H1 (cell line): ENCODE measurements around the gene SLC9C1. TPM values are rescaled to one million over a fixed set of nuclear protein-coding genes. Genes with fewer than 3 reads are reported as not detected.
A peak's percentile ranks its signal among the peaks of the same experiment; 100 is the strongest.

ENCODE experiments used
- CTCF ChIA-PET: fragments of 300-600 bp; sonication (Branson Sonifier 250); formaldehyde crosslinking; loops from one replicate; lab custom pipeline; 2021; ENCODE audit not compliant: partially characterized antibody; lab: Charles Lee
- POLR2A ChIA-PET: fragments of 300-600 bp; sonication (Branson Sonifier 250); formaldehyde crosslinking; loops from one replicate; lab custom pipeline; 2021; ENCODE audit warnings: inconsistent platforms; ENCODE audit not compliant: partially characterized antibody; lab: Charles Lee
- DNase-seq, 2 experiments: peaks; one replicate each; pipeline versions ENCODE4 v3.0.0 to v3.0.0-alpha.2; 2010 to 2022; ENCODE audit warnings: low spot score in 2 of 2, low read depth in 1 of 2, mixed read lengths in 1 of 2
- FAIRE-seq: peaks from 2 replicates; lab custom pipeline; 2011; peaks lifted over from hg19 to GRCh38; lab: Jason Lieb, UNC
- H2AFZ ChIP-seq: 2 replicates; pipeline ENCODE4 v1.8.1; 2012; ENCODE audit warnings: low read length, inconsistent platforms
- H2AK5ac ChIP-seq: 2 replicates; pipeline ENCODE4 v1.6.1; 2013; ENCODE audit warnings: low read depth, low read length
- H2BK120ac ChIP-seq: replicated peaks from 2 replicates; pipeline ENCODE3; 2013; ENCODE audit warnings: low read depth, low read length, inconsistent platforms
- H2BK12ac ChIP-seq: 2 replicates; pipeline ENCODE4 v1.6.1; 2013; ENCODE audit warnings: low read depth, low read length
- H2BK15ac ChIP-seq: 2 replicates; pipeline ENCODE4 v1.6.1; 2013; ENCODE audit warnings: low read length
- H2BK20ac ChIP-seq: 2 replicates; pipeline ENCODE4 v1.6.1; 2013; ENCODE audit warnings: low read length
- H2BK5ac ChIP-seq: 2 replicates; pipeline ENCODE4 v1.6.1; 2013; ENCODE audit warnings: low read depth, low read length
- H3K14ac ChIP-seq: 2 replicates; pipeline ENCODE4 v1.6.1; 2013; ENCODE audit warnings: inconsistent platforms; ENCODE audit not compliant: insufficient read length
- H3K18ac ChIP-seq: 2 replicates; pipeline ENCODE4 v1.6.1; 2013; ENCODE audit warnings: low read length; ENCODE audit errors: extremely low read depth
- H3K23ac ChIP-seq: 2 replicates; pipeline ENCODE4 v1.6.1; 2013; ENCODE audit warnings: inconsistent platforms; ENCODE audit not compliant: insufficient read length
- H3K23me2 ChIP-seq: 2 replicates; pipeline ENCODE4 v1.6.1; 2013; ENCODE audit warnings: low read depth, low read length
- H3K27ac ChIP-seq: 2 replicates; pipeline ENCODE4 v1.6.1; 2011; ENCODE audit warnings: low read depth, low read length, inconsistent platforms
- H3K27me3 ChIP-seq, 4 experiments: replicated peaks in 1 of 4; 1 replicate in 1 of 4; 2 replicates in 3 of 4; pipeline versions ENCODE4 v1.6.1 to v1.8.1; 2011 to 2013; ENCODE audit warnings: low read length in 3 of 4, mild to moderate bottlenecking in 3 of 4, inconsistent platforms in 2 of 4, mixed read lengths in 2 of 4, moderate library complexity in 1 of 4; ENCODE audit not compliant: control insufficient read depth in 3 of 4, insufficient read depth in 3 of 4; ENCODE audit errors: extremely low read depth in 1 of 4
- H3K36me3 ChIP-seq, 4 experiments: 2 replicates each; pipeline versions ENCODE4 v1.6.1 to v1.8.1; 2011 to 2013; ENCODE audit warnings: mild to moderate bottlenecking in 4 of 4, low read length in 3 of 4, moderate library complexity in 2 of 4, control low read depth in 1 of 4, inconsistent platforms in 1 of 4; ENCODE audit not compliant: insufficient read depth in 4 of 4, control insufficient read depth in 2 of 4
- H3K4ac ChIP-seq: replicated peaks from 2 replicates; pipeline ENCODE3; 2013; ENCODE audit warnings: low read length, low read depth, mixed read lengths, inconsistent platforms; ENCODE audit not compliant: insufficient read length
- H3K4me1 ChIP-seq, 4 experiments: replicated peaks in 1 of 4; 1 replicate in 1 of 4; 2 replicates in 3 of 4; pipeline versions ENCODE4 v1.6.1 to v1.8.1; 2011 to 2013; ENCODE audit warnings: low read length in 3 of 4, inconsistent platforms in 2 of 4, mixed read lengths in 1 of 4; ENCODE audit not compliant: insufficient read depth in 4 of 4, control insufficient read depth in 3 of 4
- H3K4me2 ChIP-seq, 2 experiments: 2 replicates each; pipeline versions ENCODE4 v1.6.1 to v1.8.1; 2011 to 2013; ENCODE audit warnings: low read depth in 2 of 2, low read length in 2 of 2, control low read depth in 1 of 2, inconsistent platforms in 1 of 2, mild to moderate bottlenecking in 1 of 2; ENCODE audit not compliant: insufficient read depth in 1 of 2
- H3K4me3 ChIP-seq, 4 experiments: fragments of 200-600, 300-600 bp in 1 of 4; sonication (generic), shearing (Covaris generic), sonication (Bioruptor Twin) in 1 of 4; 2 replicates each; pipeline versions ENCODE4 v1.5.1 to v1.8.1; 2011 to 2016; ENCODE audit warnings: low read length in 4 of 4, low read depth in 3 of 4, control low read depth in 2 of 4, inconsistent platforms in 2 of 4, mild to moderate bottlenecking in 2 of 4, mixed read lengths in 1 of 4, moderate library complexity in 1 of 4; ENCODE audit not compliant: insufficient read depth in 2 of 4; ENCODE audit errors: extremely low read depth in 1 of 4
- H3K56ac ChIP-seq: replicated peaks from 2 replicates; pipeline ENCODE3; 2013; ENCODE audit warnings: low read depth, mild to moderate bottlenecking, mixed read lengths, low read length, inconsistent platforms; ENCODE audit not compliant: insufficient read length
- H3K79me1 ChIP-seq: 2 replicates; pipeline ENCODE4 v1.6.1; 2013; ENCODE audit warnings: low read depth, low read length, control low read depth
- H3K79me2 ChIP-seq, 2 experiments: 2 replicates each; pipeline versions ENCODE4 v1.6.1 to v1.8.1; 2012 to 2013; ENCODE audit warnings: low read length in 2 of 2, mild to moderate bottlenecking in 2 of 2, inconsistent platforms in 1 of 2; ENCODE audit not compliant: insufficient read depth in 2 of 2, control insufficient read depth in 1 of 2
- H3K9ac ChIP-seq, 4 experiments: replicated peaks in 1 of 4; 1 replicate in 1 of 4; 2 replicates in 3 of 4; pipeline versions ENCODE4 v1.6.1 to v1.8.1; 2011 to 2013; ENCODE audit warnings: low read depth in 3 of 4, low read length in 3 of 4, control low read depth in 2 of 4, mild to moderate bottlenecking in 2 of 4, moderate library complexity in 2 of 4, inconsistent platforms in 1 of 4; ENCODE audit errors: extremely low read depth in 1 of 4
- H3K9me3 ChIP-seq, 2 experiments: 2 replicates each; pipeline versions ENCODE4 v1.6.1 to v1.8.1; 2012 to 2013; ENCODE audit warnings: mild to moderate bottlenecking in 2 of 2, moderate library complexity in 2 of 2, control low read depth in 1 of 2, inconsistent platforms in 1 of 2, low read depth in 1 of 2, low read length in 1 of 2, mixed read lengths in 1 of 2; ENCODE audit not compliant: insufficient read depth in 2 of 2
- H4K20me1 ChIP-seq, 2 experiments: replicated peaks in 1 of 2; 2 replicates each; pipeline versions ENCODE3 to v1.8.1; 2011 to 2013; ENCODE audit warnings: inconsistent platforms in 2 of 2, low read length in 2 of 2, mild to moderate bottlenecking in 1 of 2; ENCODE audit not compliant: insufficient read depth in 2 of 2, control insufficient read depth in 1 of 2
- H4K5ac ChIP-seq: 2 replicates; pipeline ENCODE4 v1.6.1; 2013; ENCODE audit warnings: low read length, low read depth, mixed read lengths, inconsistent platforms; ENCODE audit not compliant: insufficient read length
- H4K8ac ChIP-seq: 2 replicates; pipeline ENCODE4 v1.8.0; 2013; ENCODE audit warnings: mild to moderate bottlenecking, moderate library complexity, low read length, inconsistent platforms; ENCODE audit not compliant: insufficient read depth; ENCODE audit errors: extremely low read depth
- H4K91ac ChIP-seq: replicated peaks from 2 replicates; pipeline ENCODE3; 2013; ENCODE audit warnings: low read length, mixed read lengths, inconsistent platforms; ENCODE audit not compliant: insufficient read length
- CBX8 ChIP-seq: fragments of 300-800, 300-1000 bp; sonication (generic); IDR thresholded peaks from 2 replicates; pipeline ENCODE4 v1.7.1; 2016; ENCODE audit warnings: low read depth, low read length, borderline replicate concordance
- CHD1 ChIP-seq: IDR thresholded peaks from 2 replicates; pipeline ENCODE4 v1.6.1; 2012; ENCODE audit warnings: low read depth, low read length, improper control_type of control experiment
- GABPA ChIP-seq: IDR thresholded peaks from 2 replicates; pipeline ENCODE4 v1.6.1; 2011; ENCODE audit warnings: mild to moderate bottlenecking, low read length, moderate library complexity, borderline replicate concordance; ENCODE audit not compliant: insufficient read depth
- HDAC6 ChIP-seq: IDR thresholded peaks from one replicate; pipeline ENCODE4 v1.7.1; 2012; ENCODE audit warnings: low read depth, mild to moderate bottlenecking, inconsistent platforms, low read length, moderate library complexity
- KDM5A ChIP-seq: fragments of 200-600 bp; IDR thresholded peaks from 2 replicates; pipeline ENCODE4 v1.7.1; 2012; ENCODE audit warnings: mild to moderate bottlenecking, low read length, inconsistent platforms, mixed read lengths
- MAFK ChIP-seq: IDR thresholded peaks from 2 replicates; pipeline ENCODE4 v1.6.1; 2012; ENCODE audit warnings: low read depth, mild to moderate bottlenecking, improper control_type of control experiment, low read length
- POLR2A ChIP-seq, 2 experiments: IDR thresholded peaks; 1 replicate in 1 of 2; 2 replicates in 1 of 2; pipeline ENCODE4 v1.6.1; 2011; ENCODE audit warnings: low read depth in 2 of 2, low read length in 2 of 2, mild to moderate bottlenecking in 2 of 2; ENCODE audit errors: control extremely low read depth in 1 of 2
- SP1 ChIP-seq: IDR thresholded peaks from 2 replicates; pipeline ENCODE4 v1.6.1; 2011; ENCODE audit warnings: low read depth, low read length
- TAF7 ChIP-seq: optimal IDR thresholded peaks from 2 replicates; pipeline ENCODE3; 2011; ENCODE audit warnings: low read depth, mild to moderate bottlenecking, inconsistent platforms, low read length, moderate library complexity, borderline replicate concordance
- USF2 ChIP-seq: IDR thresholded peaks from 2 replicates; pipeline ENCODE4 v1.6.1; 2011; ENCODE audit warnings: low read length, improper control_type of control experiment
- WGBS, 2 experiments: shearing (Covaris generic) in 1 of 2; methylation state at CpG; one replicate each; pipeline versions ENCODE4 v1.1.6 to v1.1.7; 2013 to 2015; ENCODE audit warnings: low lambda C conversion rate in 2 of 2, mixed read lengths in 2 of 2, inconsistent platforms in 1 of 2, low coverage in 1 of 2, missing lambda C conversion rate in 1 of 2; ENCODE audit not compliant: insufficient replicate concordance in 2 of 2, insufficient coverage in 1 of 2, insufficient read length in 1 of 2; ENCODE audit errors: extremely low coverage in 1 of 2, missing lambda C conversion rate in 1 of 2; 5-methylcytosine and 5-hydroxymethylcytosine counted together
- polyA plus RNA-seq, 7 experiments: library from polyadenylated mRNA; depleted of rRNA in 3 of 7; stranded (reverse) in 5 of 7; unstranded in 2 of 7; fragments of >200 nt in 5 of 7; fragments of 200-250 nt in 2 of 7; gene quantifications; 1 replicate in 5 of 7; 2 replicates in 1 of 7; 4 replicates in 1 of 7; pipeline versions ENCODE4 v1.2.1 to v1.2.3, GENCODE V29; 2011 to 2013; ENCODE audit warnings: missing spikeins in 2 of 7, mixed read lengths in 2 of 7
- total RNA-seq: library from RNA; stranded (reverse); fragmentation: NEBNext Ultra II Directional; extraction: Animal tissue kit (Norgen Biotek cat#: 25700); gene quantifications from 2 replicates; pipeline ENCODE4 v1.2.1, GENCODE V29; 2021

Gene SLC9C1
- total and polyA plus RNA-seq, 2 of the 8 experiments (the other 6 are each of a cell fraction or from before 2014, with no cell fraction given): 0.15 to 0.24 TPM

GRCh38 chr3:112339609-112340008 lies 45.6 kb upstream of the SLC9C1 start:
- no peak overlapping the region for H3K14ac ChIP-seq
- FAIRE-seq: no peak
- no peaks in the 10 kb centered on the region for H3K23me2 ChIP-seq
- H2AK5ac ChIP-seq: no peak overlapping the region
- no peak overlapping the region for H4K5ac ChIP-seq
- peaks cover 0 to 42% (median 17%) of the 10 kb centered on the region in 4 experiments; a peak in 6 of 8 replicates for H3K36me3 ChIP-seq
- H3K27ac ChIP-seq: no peak overlapping the region
- no peak overlapping the region for H3K9ac ChIP-seq
- peaks cover 2 to 20% (median 15%) of the 10 kb centered on the region in 4 experiments; a peak in 6 of 7 replicates for H3K4me1 ChIP-seq
- H3K4ac ChIP-seq: no peak overlapping the region
- H2BK5ac ChIP-seq: 0 out of 2 replicates have a peak overlapping the region, but pooled peaks have one; percentile 18
- H3K4me2 ChIP-seq: no peak overlapping the region
- peaks cover 42 to 97% of the 10 kb centered on the region in 2 experiments for H3K79me2 ChIP-seq
- H2AFZ ChIP-seq: no peak overlapping the region
- no peak overlapping the region for H2BK120ac ChIP-seq
- TF ChIP-seq HDAC6 (no peak), CHD1 (no peak), TAF7 (no peak), USF2 (no peak), CBX8 (no peak), POLR2A (IDR thresholded peaks at IDR 0.05; ENCODE audit: control extremely low read depth in 1 of 2, low read depth in 2 of 2, low read length in 2 of 2) (no peak), MAFK (no peak), GABPA (no peak), KDM5A (no peak), SP1 (no peak)
- no peak overlapping the region for H3K18ac ChIP-seq
- H3K79me1 ChIP-seq: peaks cover 13% of the 10 kb centered on the region
- no peak overlapping the region for H2BK20ac ChIP-seq
- CTCF ChIA-PET: interaction anchor here (0.7 to 1.4 kb wide), 3 partner anchors 45 to 228 kb away, joined by 3 to 4 read pairs (median 4); partner anchors contain the start of gene SLC9C1
- no peak overlapping the region for H3K23ac ChIP-seq
- no peak overlapping the region for H3K56ac ChIP-seq
- DNase-seq: no peak
- H3K27me3 ChIP-seq: no peaks in the 10 kb centered on the region
- H4K8ac ChIP-seq: no peak overlapping the region
- peak overlapping the region; percentile 12; the same call in 1 of the 2 replicates for H2BK12ac ChIP-seq
- POLR2A ChIA-PET: interaction anchor here (1.7 to 5.1 kb wide), 3 partner anchors 11 to 35 kb away, joined by 6 to 23 read pairs (median 7); no protein-coding TSS in a partner anchor
- no peak overlapping the region for H3K4me3 ChIP-seq
- no peak overlapping the region for H4K91ac ChIP-seq
- H3K9me3 ChIP-seq: no peaks in the 10 kb centered on the region
- WGBS, 2 experiments: 95% methylated on average over 2 of the region's 2 CpGs; no CpG with 5 or more reads in 1 of the 2 experiments
- H2BK15ac ChIP-seq: no peak overlapping the region
- peaks cover 0 to 6% of the 10 kb centered on the region in 2 experiments for H4K20me1 ChIP-seq
